CD4-positive, alpha-beta memory T cell (primary cell): Measurements from ENCODE around the gene RPE. TPM values are rescaled to one million over a fixed set of nuclear protein-coding genes. Genes with fewer than 3 reads are reported as not detected.

Source experiments
- CTCF ChIA-PET: fragments of 350-600 bp; sonication (Branson Sonifier 250); formaldehyde crosslinking; loops from one replicate; lab custom pipeline; 2021; ENCODE audit warnings: inconsistent platforms; ENCODE audit not compliant: partially characterized antibody; lab: Charles Lee
- POLR2A ChIA-PET: fragments of 350-600 bp; sonication (Branson Sonifier 250); formaldehyde crosslinking; loops from one replicate; lab custom pipeline; 2021; ENCODE audit not compliant: partially characterized antibody; lab: Charles Lee
- DNase-seq, 5 donors: peaks; one replicate each; pipeline versions ENCODE4 v3.0.0 to v3.0.0-alpha.2; 2020 to 2022; ENCODE audit warnings: mixed read lengths in 1 of 5
- H3K27ac ChIP-seq: one replicate; pipeline ENCODE4 v1.7.0; 2013; ENCODE audit warnings: low read depth, low read length
- H3K27me3 ChIP-seq: 2 replicates; pipeline ENCODE4 v1.7.0; 2013; ENCODE audit warnings: mild to moderate bottlenecking, low read length, moderate library complexity; ENCODE audit not compliant: insufficient read depth
- H3K36me3 ChIP-seq: 2 replicates; pipeline ENCODE4 v1.7.0; 2013; ENCODE audit warnings: mild to moderate bottlenecking, low read length, moderate library complexity; ENCODE audit not compliant: insufficient read depth
- H3K4me1 ChIP-seq: 2 replicates; pipeline ENCODE4 v1.7.0; 2013; ENCODE audit warnings: mild to moderate bottlenecking, low read length, moderate library complexity; ENCODE audit not compliant: insufficient read depth
- H3K4me3 ChIP-seq, 2 donors: one replicate each; pipeline ENCODE4 v1.7.0; 2013; ENCODE audit warnings: low read length in 2 of 2, mild to moderate bottlenecking in 1 of 2
- H3K9me3 ChIP-seq, 2 donors: one replicate each; pipeline ENCODE4 v1.7.0; 2013; ENCODE audit warnings: low read length in 2 of 2, control low read depth in 1 of 2; ENCODE audit not compliant: control insufficient read depth in 1 of 2
- H3K27ac Mint-ChIP-seq, 7 donors: one replicate each; pipeline ENCODE4 v1.8.0; 2020 to 2021; ENCODE audit warnings: mixed read lengths in 7 of 7, mild to moderate bottlenecking in 6 of 7, inconsistent platforms in 3 of 7, moderate library complexity in 3 of 7
- H3K27me3 Mint-ChIP-seq, 2 donors: one replicate each; pipeline ENCODE4 v1.8.0; 2020 to 2021; ENCODE audit warnings: mixed read lengths in 2 of 2
- H3K36me3 Mint-ChIP-seq, 2 donors: one replicate each; pipeline ENCODE4 v1.8.0; 2020 to 2021; ENCODE audit warnings: mixed read lengths in 2 of 2, inconsistent platforms in 1 of 2, mild to moderate bottlenecking in 1 of 2
- H3K4me1 Mint-ChIP-seq, 4 donors: one replicate each; pipeline ENCODE4 v1.8.0; 2020 to 2021; ENCODE audit warnings: mixed read lengths in 4 of 4, mild to moderate bottlenecking in 1 of 4
- H3K4me3 Mint-ChIP-seq, 8 donors: one replicate each; pipeline ENCODE4 v1.8.0; 2020 to 2021; ENCODE audit warnings: mixed read lengths in 8 of 8, mild to moderate bottlenecking in 7 of 8, moderate library complexity in 6 of 8, inconsistent platforms in 3 of 8
- H3K9me3 Mint-ChIP-seq, 8 donors: one replicate each; pipeline ENCODE4 v1.8.0; 2020 to 2021; ENCODE audit warnings: mixed read lengths in 8 of 8, mild to moderate bottlenecking in 5 of 8, inconsistent platforms in 3 of 8, moderate library complexity in 1 of 8
- intact Hi-C: fragments of 100-400 bp; cut with micrococcal nuclease; formaldehyde crosslinking; loops from one replicate; pipeline ENCODE4 v1.15.1; 2023
- polyA plus RNA-seq, 2 donors: library from polyadenylated mRNA; unstranded; fragments of 300-500 nt; fragmentation: Illumina TruSeq; gene quantifications; one replicate each; pipeline ENCODE4 v1.2.3, GENCODE V29; 2021
- total RNA-seq, 2 experiments: library from RNA; stranded (reverse); gene quantifications; one replicate each; pipeline ENCODE4 v1.2.3, GENCODE V29; 2021

RPE gene
- total RNA-seq (10 to 100 TPM; 37.3 to 39.9 TPM), polyA plus RNA-seq (10 to 100 TPM; 15.0 to 17.9 TPM)

DNA sequence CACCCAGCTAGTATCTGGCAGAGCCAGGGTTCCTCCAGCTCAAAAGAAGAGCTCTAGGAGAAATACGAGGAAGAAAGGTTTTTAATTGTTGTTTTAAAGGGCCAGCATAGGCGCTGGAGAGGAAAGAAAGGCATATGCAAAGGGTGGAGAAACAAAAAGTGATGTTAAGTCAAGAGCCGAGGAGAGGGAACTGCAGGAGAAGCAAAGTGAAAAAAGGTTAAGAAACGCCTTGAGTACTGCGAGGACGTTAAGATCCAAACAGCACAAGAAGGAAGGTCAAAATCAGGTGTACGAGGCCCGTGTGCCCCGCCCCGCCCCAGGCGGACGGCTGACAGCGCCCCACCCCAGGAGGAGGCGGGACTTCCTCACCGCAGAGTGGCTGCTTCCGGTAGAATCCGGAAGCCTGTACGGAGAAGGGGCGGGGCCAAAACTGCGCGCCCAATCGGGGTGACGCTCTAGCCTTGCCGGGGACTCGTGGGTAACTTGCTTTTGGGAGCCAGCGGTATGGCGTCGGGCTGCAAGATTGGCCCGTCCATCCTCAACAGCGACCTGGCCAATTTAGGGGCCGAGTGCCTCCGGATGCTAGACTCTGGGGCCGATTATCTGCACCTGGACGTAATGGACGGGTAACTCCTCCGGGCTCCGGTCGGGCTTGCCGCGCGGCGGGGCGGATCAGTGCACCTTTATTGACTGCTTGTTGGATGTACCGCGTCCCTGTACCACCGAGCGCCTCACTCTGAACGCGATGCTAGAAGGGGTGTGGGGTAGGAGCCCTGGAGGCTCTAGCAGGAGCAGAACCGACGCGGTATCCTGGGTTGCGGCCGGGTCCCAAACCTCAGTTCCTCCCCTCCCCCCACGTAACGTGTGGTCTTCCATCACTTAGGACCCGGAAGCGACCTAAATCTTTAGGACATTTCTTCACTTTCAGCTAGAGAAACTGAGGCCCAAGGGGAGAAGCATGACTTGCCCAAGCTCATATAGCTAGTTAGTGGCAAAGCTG is at the start of gene RPE:
Gene RPE, plus strand, starts transcription at position 481 of the 1,000 bp plus-strand sequence. Its CDS starts 24 bp downstream, at position 505.
- CTCF ChIA-PET = interaction anchor here (0.7 kb wide), 1 partner anchor 25 kb away, joined by 3 read pairs; no protein-coding TSS in a partner anchor
- Histone ChIP-seq H3K27ac (peak within 1 kb of the TSS; percentile 68), H3K9me3 (no peaks in the 10 kb centered on the region), H3K36me3 (no peaks in the 10 kb centered on the region), H3K4me1 (peaks cover 40% of the 10 kb centered on the region), H3K4me3 (peak within 1 kb of the TSS; percentile 85 to 99), H3K27me3 (no peaks in the 10 kb centered on the region)
- intact Hi-C loops = loop anchor here (1.0 to 5.0 kb wide), 3 partner anchors 168 to 1735 kb away; partner anchors contain the start of genes LANCL1 and PIKFYVE
- POLR2A ChIA-PET = interaction anchor here (0.7 to 1.0 kb wide), 2 partner anchors 180 to 475 kb away, joined by 3 read pairs; no protein-coding TSS in a partner anchor
- peaks cover 0 to 2% of the 10 kb centered on the region in 2 donors for H3K27me3 Mint-ChIP-seq
- H3K36me3 Mint-ChIP-seq = peaks cover 2 to 19% of the 10 kb centered on the region in 2 donors
- H3K9me3 Mint-ChIP-seq = no peaks in the 10 kb centered on the region
- peak within 1 kb of the TSS; percentile 88 to 98 (median 94) for H3K4me3 Mint-ChIP-seq
- peak within 1 kb of the TSS; percentile 86 to 97 (median 94) for H3K27ac Mint-ChIP-seq
- H3K4me1 Mint-ChIP-seq = peaks cover 32 to 63% (median 47%) of the 10 kb centered on the region in 4 donors
- DNase-seq = peak; percentile 95 to 96 (median 95)

DNA sequence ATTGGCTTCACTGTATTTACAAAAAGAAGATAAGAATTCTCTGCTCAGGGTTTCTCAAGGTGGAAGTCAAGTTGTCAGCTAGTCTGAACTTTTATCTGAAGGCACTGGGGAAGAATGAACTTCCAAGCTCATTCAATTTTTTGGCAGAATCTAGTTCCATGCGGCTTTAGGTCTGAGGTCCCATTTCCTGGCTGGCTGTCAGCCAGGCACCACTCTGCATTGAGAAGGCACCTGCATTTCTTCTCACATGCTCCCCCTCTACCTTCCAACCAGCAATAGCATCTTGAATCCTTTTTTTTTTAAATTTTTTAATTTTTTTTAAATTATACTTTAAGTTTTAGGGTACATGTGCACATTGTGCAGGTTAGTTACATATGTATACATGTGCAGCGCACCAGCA is 46.2 kb upstream of the RPE start:
- POLR2A ChIA-PET = no interaction called here
- intact Hi-C loops = no loop called here
- CTCF ChIA-PET = interaction anchor here (1.0 to 1.6 kb wide), 3 partner anchors 12 to 21 kb away, joined by 3 to 4 read pairs (median 3); no protein-coding TSS in a partner anchor
- H3K36me3 ChIP-seq = no peaks in the 10 kb centered on the region
- H3K9me3 ChIP-seq = no peaks in the 10 kb centered on the region
- no peaks in the 10 kb centered on the region for H3K4me1 ChIP-seq
- no peaks in the 10 kb centered on the region for H3K4me1 Mint-ChIP-seq
- no peak for DNase-seq
- H3K27ac Mint-ChIP-seq = no peak overlapping the region
- H3K4me3 Mint-ChIP-seq = no peak overlapping the region
- H3K27me3 Mint-ChIP-seq = peaks cover 14 to 16% of the 10 kb centered on the region in 2 donors
- no peaks in the 10 kb centered on the region for H3K27me3 ChIP-seq
- H3K4me3 ChIP-seq = no peak overlapping the region
- H3K9me3 Mint-ChIP-seq = peaks cover 0 to 9% (median 0%) of the 10 kb centered on the region in 8 donors
- no peak overlapping the region for H3K27ac ChIP-seq
- H3K36me3 Mint-ChIP-seq = no peaks in the 10 kb centered on the region

DNA sequence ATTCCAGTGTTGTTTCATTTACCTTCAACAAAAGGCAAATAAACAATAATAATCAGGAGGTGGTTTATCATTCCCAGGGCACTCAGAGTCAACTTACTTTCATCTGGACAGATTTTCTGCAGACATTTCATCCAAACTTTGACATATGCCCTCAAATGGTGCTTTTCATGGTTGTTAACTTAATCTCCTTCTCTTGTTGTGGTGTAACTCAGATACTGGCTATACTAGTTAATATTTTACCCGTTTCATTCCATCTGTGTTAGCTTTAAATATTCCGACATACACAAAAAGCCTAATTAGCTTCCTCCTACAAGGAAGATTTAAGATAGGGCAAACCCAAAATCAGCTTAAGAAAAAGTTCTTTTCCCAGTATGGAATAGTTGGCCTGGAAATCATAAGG is 44.4 kb upstream of the RPE start:
- no peak overlapping the region for H3K27ac Mint-ChIP-seq
- POLR2A ChIA-PET = no interaction called here
- H3K4me1 Mint-ChIP-seq = no peaks in the 10 kb centered on the region
- H3K4me3 ChIP-seq = no peak overlapping the region
- H3K4me3 Mint-ChIP-seq = no peak overlapping the region
- CTCF ChIA-PET = interaction anchor here (1.7 to 2.5 kb wide), 2 partner anchors 10 kb away, joined by 6 to 10 read pairs; no protein-coding TSS in a partner anchor
- intact Hi-C loops = no loop called here
- H3K36me3 Mint-ChIP-seq = no peaks in the 10 kb centered on the region
- H3K36me3 ChIP-seq = no peaks in the 10 kb centered on the region
- H3K9me3 ChIP-seq = no peaks in the 10 kb centered on the region
- H3K27ac ChIP-seq = no peak overlapping the region
- no peaks in the 10 kb centered on the region for H3K4me1 ChIP-seq
- peaks cover 0 to under 1% (median 0%) of the 10 kb centered on the region in 8 donors for H3K9me3 Mint-ChIP-seq
- H3K27me3 Mint-ChIP-seq = peaks cover 10% of the 10 kb centered on the region in 2 donors
- DNase-seq = no peak
- H3K27me3 ChIP-seq = no peaks in the 10 kb centered on the region

DNA sequence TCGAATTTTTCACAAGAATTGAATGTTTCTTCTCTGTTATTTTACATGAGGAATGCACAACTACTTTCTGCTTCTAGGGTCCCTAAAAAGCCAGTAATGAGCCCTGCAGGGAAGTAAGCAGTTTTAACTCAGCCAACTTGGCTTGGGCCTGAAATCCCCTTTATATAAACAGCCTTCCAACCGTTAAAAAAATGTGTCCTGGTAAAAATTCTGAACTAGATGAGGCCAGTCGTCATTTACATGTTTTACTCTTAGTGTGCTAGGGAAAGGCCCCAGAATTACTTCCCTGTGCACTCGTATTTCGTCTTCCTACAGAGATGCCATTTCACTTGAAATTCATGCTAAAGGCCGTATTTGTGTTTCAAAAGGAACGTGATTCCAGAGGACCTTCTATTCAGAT is 42.4 kb upstream of the RPE start:
- Mint-ChIP-seq H3K27ac (no peak overlapping the region), H3K27me3 (peaks cover 1 to 3% of the 10 kb centered on the region in 2 donors), H3K36me3 (no peaks in the 10 kb centered on the region), H3K4me3 (no peak overlapping the region), H3K9me3 (peaks cover 0 to 1% (median 0%) of the 10 kb centered on the region in 8 donors), H3K4me1 (no peaks in the 10 kb centered on the region)
- CTCF ChIA-PET = interaction anchor here (1.1 to 1.6 kb wide), 2 partner anchors 8 to 16 kb away, joined by 3 to 5 read pairs; no protein-coding TSS in a partner anchor
- intact Hi-C loops = loop anchor here (10.0 kb wide), 1 partner anchor 625 kb away; no protein-coding TSS in a partner anchor
- Histone ChIP-seq H3K4me3 (no peak overlapping the region), H3K27ac (no peak overlapping the region), H3K9me3 (no peaks in the 10 kb centered on the region), H3K4me1 (no peaks in the 10 kb centered on the region), H3K36me3 (no peaks in the 10 kb centered on the region), H3K27me3 (no peaks in the 10 kb centered on the region)
- POLR2A ChIA-PET = no interaction called here
- DNase-seq = no peak

DNA sequence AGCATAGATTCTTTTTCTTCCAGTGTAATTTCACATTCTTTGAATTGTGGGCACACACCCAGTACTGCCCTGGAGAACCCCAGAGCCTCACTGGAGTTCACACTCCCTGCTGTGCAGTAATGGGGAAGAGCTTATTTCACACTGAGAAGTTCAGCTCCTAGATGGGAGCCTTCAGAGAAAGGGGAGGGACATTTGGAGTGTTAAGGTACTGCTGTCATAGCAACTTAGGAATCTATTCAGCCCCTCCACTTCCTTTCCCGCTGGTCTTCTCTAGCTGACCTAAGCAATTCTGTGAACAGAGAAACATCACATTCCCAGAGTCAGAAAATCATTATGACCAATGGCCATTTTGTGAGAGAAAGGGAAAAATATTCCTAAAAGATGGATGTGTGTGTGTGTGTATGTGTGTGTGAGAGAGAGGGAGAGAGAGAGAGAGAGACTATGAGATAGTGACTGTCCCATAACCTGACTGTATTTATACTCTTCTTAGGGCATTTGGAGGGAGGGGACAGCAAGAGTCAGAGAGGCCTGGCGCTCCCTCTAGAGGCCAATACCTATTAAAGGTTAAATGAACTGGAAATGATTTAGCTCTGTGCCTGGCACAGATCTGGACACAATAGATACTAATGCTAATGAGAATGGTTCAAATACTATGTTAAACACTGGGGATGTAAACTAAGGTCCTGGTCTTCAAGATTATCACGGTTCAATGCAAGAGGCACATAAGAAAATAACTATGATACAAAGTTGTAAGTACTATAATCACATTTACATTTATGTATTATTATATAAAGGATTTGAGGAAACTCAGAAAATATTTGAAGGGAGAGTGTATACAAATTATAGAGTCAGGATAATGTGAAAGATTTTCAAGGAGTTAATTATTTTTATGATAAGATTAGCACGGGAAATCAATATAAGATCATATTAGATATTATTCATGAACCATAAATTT is 41.5 kb upstream of the RPE start:
- Histone ChIP-seq H3K27ac (no peak overlapping the region), H3K36me3 (no peaks in the 10 kb centered on the region), H3K27me3 (no peaks in the 10 kb centered on the region), H3K4me3 (no peak overlapping the region), H3K4me1 (no peaks in the 10 kb centered on the region), H3K9me3 (no peaks in the 10 kb centered on the region)
- intact Hi-C loops = loop anchor here (10.0 kb wide), 1 partner anchor 626 kb away; no protein-coding TSS in a partner anchor
- peak in 4 of 5 donors; percentile 13 to 21 (median 17) for DNase-seq
- ChIA-PET CTCF (interaction anchor here (0.8 to 2.1 kb wide), 10 partner anchors 8 to 257 kb away, joined by 3 to 9 read pairs (median 4); no protein-coding TSS in a partner anchor), POLR2A (no interaction called here)
- Mint-ChIP-seq H3K4me1 (no peaks in the 10 kb centered on the region), H3K9me3 (peaks cover 0 to 1% (median 0%) of the 10 kb centered on the region in 8 donors), H3K36me3 (no peaks in the 10 kb centered on the region), H3K27ac (no peak overlapping the region), H3K4me3 (no peak overlapping the region), H3K27me3 (peaks cover 0 to 3% of the 10 kb centered on the region in 2 donors)

DNA sequence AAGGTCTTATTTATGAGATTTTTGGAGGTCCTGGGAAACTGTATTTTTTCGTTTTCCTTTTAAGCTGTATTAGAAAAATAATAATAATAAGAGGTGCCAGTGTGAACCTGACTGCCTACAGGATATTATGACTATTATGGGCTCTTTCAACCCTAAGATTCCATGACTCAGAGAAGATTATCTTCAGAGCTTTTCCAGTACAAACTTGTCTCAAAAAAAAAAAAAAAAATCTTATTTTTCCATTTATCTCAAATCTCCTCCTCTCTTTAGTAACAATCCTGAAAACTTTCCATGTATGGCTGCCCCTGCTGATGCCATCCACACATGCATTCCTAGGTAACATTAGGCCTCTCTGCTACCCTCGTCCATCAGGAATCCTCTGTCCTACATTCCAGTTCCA is 36.7 kb upstream of the RPE start:
- Histone ChIP-seq H3K27ac (no peak overlapping the region), H3K4me1 (no peaks in the 10 kb centered on the region), H3K36me3 (no peaks in the 10 kb centered on the region), H3K9me3 (no peaks in the 10 kb centered on the region), H3K4me3 (no peak overlapping the region), H3K27me3 (peaks cover 1% of the 10 kb centered on the region)
- Mint-ChIP-seq H3K36me3 (no peaks in the 10 kb centered on the region), H3K27ac (no peak overlapping the region), H3K9me3 (peaks cover 0 to 1% (median 0%) of the 10 kb centered on the region in 8 donors), H3K4me3 (no peak overlapping the region), H3K27me3 (peaks cover 3 to 6% of the 10 kb centered on the region in 2 donors), H3K4me1 (no peaks in the 10 kb centered on the region)
- POLR2A ChIA-PET = no interaction called here
- DNase-seq = no peak
- intact Hi-C loops = loop anchor here (10.0 kb wide), 1 partner anchor 631 kb away; no protein-coding TSS in a partner anchor
- CTCF ChIA-PET = interaction anchor here (1.3 kb wide), 1 partner anchor 233 kb away, joined by 5 read pairs; no protein-coding TSS in a partner anchor
